ENCODE data around the gene VSIR.

The VSIR gene

DNA sequence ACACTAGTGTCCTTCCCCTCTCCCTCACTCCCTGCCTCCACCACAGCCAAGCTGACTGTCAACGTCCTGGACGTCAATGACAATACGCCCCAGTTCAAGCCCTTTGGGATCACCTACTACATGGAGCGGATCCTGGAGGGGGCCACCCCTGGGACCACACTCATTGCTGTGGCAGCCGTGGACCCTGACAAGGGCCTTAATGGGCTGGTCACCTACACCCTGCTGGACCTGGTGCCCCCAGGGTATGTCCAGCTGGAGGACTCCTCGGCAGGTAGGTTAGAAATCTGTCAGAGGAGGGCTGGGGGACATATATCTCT, 24.9 kb upstream of the VSIR start:
- TF ChIP-seq MYC (IDR thresholded peaks at IDR 0.05; ENCODE audit: low read depth, low read length) (no peak), POLR2A (IDR thresholded peaks at IDR 0.05; ENCODE audit: extremely low read depth, insufficient read length) (no peak)
- TF ChIP-seq, protein P1, sequence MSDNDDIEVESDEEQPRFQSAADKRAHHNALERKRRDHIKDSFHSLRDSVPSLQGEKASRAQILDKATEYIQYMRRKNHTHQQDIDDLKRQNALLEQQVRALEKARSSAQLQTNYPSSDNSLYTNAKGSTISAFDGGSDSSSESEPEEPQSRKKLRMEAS (IDR thresholded peaks at IDR 0.05; ENCODE audit: low read depth, low read length) = no peak
- TF ChIP-seq, protein P2, sequence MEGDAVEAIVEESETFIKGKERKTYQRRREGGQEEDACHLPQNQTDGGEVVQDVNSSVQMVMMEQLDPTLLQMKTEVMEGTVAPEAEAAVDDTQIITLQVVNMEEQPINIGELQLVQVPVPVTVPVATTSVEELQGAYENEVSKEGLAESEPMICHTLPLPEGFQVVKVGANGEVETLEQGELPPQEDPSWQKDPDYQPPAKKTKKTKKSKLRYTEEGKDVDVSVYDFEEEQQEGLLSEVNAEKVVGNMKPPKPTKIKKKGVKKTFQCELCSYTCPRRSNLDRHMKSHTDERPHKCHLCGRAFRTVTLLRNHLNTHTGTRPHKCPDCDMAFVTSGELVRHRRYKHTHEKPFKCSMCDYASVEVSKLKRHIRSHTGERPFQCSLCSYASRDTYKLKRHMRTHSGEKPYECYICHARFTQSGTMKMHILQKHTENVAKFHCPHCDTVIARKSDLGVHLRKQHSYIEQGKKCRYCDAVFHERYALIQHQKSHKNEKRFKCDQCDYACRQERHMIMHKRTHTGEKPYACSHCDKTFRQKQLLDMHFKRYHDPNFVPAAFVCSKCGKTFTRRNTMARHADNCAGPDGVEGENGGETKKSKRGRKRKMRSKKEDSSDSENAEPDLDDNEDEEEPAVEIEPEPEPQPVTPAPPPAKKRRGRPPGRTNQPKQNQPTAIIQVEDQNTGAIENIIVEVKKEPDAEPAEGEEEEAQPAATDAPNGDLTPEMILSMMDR (IDR thresholded peaks at IDR 0.05; ENCODE audit: low read depth, low read length) = no peak
- no peak overlapping the region for H3K4me3 ChIP-seq (ENCODE audit: low read depth, low read length)
- DNase-seq (ENCODE audit: low read depth) = no peak

DNA sequence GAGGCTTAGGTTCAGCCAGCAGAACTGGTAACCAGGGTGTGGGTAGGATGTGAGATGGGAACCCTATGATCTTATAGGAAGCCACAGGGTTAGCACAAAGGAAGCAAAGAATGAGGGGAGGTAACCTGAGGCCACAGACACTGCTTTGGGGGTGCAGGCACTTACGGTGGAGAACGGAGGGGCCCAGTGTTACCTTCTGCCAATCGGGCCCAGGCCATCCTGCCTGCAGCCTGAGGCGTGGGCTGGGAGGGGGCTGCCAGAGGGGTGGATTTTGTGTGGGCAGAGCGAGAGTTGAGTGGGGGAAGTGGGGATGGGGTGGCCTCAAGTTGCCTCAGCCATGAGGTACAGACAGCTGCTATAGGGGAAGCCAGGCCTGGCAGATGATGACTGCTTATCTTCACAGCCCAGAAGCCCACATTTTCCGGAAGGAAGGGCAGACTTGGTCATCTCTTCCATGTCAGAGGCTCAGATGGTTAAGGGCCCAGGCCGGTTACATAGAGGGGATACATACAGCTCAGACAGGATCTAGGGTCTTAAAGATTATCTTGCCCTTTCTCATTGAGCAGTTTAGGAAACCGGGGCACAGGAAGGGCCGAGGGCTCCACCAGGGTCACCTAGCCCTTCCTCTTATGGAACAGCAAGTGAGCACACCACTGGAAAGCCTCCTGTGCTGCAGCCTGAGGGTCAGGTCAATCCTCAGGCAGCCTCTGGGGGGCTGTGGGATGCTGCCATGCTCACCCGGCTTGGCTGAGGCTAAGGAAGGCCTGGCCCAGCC, 24.4 kb upstream of the VSIR start:
- no peak overlapping the region for H3K4me3 ChIP-seq (ENCODE audit: low read depth, low read length)
- peak; percentile 36 for DNase-seq (ENCODE audit: low read depth)
- TF ChIP-seq, protein P2 (IDR thresholded peaks at IDR 0.05; ENCODE audit: low read depth, low read length) = no peak
- TF ChIP-seq MYC (IDR thresholded peaks at IDR 0.05; ENCODE audit: low read depth, low read length) = no peak
- no peak for TF ChIP-seq POLR2A (IDR thresholded peaks at IDR 0.05; ENCODE audit: extremely low read depth, insufficient read length)

DNA sequence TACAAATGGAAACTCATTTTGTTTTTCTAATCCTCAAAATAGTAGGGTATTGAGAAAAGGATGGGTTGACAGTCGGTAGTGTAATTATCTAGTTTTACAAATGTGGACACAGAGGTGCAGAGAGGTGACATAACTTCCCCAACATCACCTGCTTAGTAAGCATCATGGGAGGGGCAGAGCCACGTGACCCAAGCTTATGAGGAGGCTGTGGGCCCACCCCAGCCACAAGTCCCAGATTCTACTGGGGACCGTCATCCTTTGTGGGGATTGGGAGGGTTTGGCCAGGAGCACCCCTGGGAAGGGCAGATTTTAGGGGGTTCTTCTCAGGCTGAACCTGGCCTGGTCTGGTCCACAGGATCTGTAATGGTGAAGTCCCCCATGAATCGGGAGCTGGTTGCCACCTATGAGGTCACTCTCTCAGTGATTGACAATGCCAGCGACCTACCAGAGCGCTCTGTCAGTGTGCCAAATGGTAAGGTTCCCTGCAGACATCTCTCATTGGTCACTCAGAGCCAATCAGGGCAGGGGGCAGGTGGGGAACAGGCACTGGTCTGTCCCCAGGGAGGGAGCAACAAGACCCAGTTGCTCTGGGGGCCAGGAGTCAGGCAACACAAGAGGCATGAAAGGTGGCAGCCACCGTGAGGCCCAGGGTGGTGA, 23.6 kb upstream of the VSIR start:
- H3K4me3 ChIP-seq (ENCODE audit: low read depth, low read length) = no peak overlapping the region
- peak; percentile 26 for DNase-seq (ENCODE audit: low read depth)
- TF ChIP-seq, protein P1 (IDR thresholded peaks at IDR 0.05; ENCODE audit: low read depth, low read length) = no peak
- TF ChIP-seq POLR2A (IDR thresholded peaks at IDR 0.05; ENCODE audit: extremely low read depth, insufficient read length) = no peak
- TF ChIP-seq MYC (IDR thresholded peaks at IDR 0.05; ENCODE audit: low read depth, low read length) = no peak
- TF ChIP-seq, protein P2 (IDR thresholded peaks at IDR 0.05; ENCODE audit: low read depth, low read length) = no peak

DNA sequence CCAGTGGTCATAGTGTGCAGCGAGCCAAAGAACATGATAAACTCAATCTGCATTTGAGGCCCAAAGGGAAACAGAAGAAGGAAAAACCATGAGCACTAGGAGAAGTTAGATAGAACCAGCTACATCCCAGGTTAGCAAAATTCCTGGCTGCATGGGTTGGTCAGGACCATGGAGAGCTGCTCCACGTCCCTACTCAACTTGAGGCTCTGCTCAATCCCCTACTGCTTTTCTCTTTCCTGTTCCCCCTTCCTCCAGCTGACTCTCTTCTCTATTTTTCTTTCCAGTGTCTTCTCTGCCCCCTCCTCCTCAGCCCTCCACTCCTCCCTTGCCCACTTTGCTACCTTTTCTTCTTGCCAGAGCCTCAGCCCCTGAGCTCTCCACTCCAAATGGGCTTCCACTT, 21.9 kb upstream of the VSIR start:
- H3K4me3 ChIP-seq (ENCODE audit: low read depth, low read length) = no peak overlapping the region
- TF ChIP-seq, protein P1 (IDR thresholded peaks at IDR 0.05; ENCODE audit: low read depth, low read length) = peak; percentile 65; the same call in 1 of the 2 replicates
- TF ChIP-seq MYC (IDR thresholded peaks at IDR 0.05; ENCODE audit: low read depth, low read length) (peak; percentile 43; the same call in 1 of the 2 replicates), POLR2A (IDR thresholded peaks at IDR 0.05; ENCODE audit: extremely low read depth, insufficient read length) (no peak)
- TF ChIP-seq, protein P2 (IDR thresholded peaks at IDR 0.05; ENCODE audit: low read depth, low read length) = no peak
- DNase-seq (ENCODE audit: low read depth) = peak; percentile 48

DNA sequence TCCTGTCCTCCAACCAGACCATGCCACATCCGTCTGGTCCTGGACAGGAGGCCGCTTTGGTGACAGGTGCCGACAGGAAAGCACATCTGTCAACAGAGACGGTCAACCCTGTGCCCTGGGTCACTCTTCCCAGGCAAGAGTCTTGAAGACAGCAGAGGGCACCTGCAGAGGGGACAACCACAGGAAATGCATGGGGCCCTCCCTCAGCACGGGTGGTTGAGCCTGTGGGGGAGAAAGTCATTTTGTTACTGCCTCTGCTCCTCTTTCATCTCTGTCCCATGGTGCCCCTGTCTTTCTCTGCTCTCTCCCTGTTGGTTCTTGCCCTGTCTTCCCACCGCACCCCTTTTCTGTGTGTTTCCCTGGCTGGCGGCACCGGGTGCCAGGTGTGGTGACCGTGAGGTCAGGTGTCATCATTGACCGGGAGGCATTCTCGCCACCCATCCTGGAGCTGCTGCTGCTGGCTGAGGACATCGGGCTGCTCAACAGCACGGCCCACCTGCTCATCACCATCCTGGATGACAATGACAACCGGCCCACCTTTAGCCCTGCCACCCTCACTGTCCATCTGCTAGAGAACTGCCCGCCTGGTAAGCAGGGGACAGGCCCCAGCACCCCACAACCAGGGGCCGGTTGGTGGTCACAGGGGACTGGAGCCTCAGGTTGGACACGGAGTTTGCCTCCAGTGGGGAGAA, 17.6 kb upstream of the VSIR start:
- TF ChIP-seq, protein P2 (IDR thresholded peaks at IDR 0.05; ENCODE audit: low read depth, low read length) = no peak
- TF ChIP-seq POLR2A (IDR thresholded peaks at IDR 0.05; ENCODE audit: extremely low read depth, insufficient read length) (no peak), MYC (IDR thresholded peaks at IDR 0.05; ENCODE audit: low read depth, low read length) (no peak)
- TF ChIP-seq, protein P1 (IDR thresholded peaks at IDR 0.05; ENCODE audit: low read depth, low read length) = no peak
- no peak overlapping the region for H3K4me3 ChIP-seq (ENCODE audit: low read depth, low read length)
- no peak for DNase-seq (ENCODE audit: low read depth)
